Lung (tissue), 12 donors: Measurements from ENCODE around the gene DHRSX. TPM values are rescaled to one million over a fixed set of nuclear protein-coding genes. Genes with fewer than 3 reads are reported as not detected.

Source experiments
- ATAC-seq: fragments of 200-7000 bp; cut with Tn5 transposase; one replicate; pipeline ENCODE4 v1.9.1; 2020; ENCODE audit warnings: moderate number of reproducible peaks; ENCODE audit not compliant: insufficient read depth, low FRiP score
- DNase-seq, 3 donors: peaks; one replicate each; pipeline ENCODE4 v3.0.0-alpha.2; 2013 to 2017
- H3K27ac ChIP-seq, 2 donors: one replicate each; pipeline ENCODE4 v1.5.1; 2013; ENCODE audit warnings: mild to moderate bottlenecking in 2 of 2, moderate library complexity in 2 of 2, control low read depth in 1 of 2, inconsistent platforms in 1 of 2, low read depth in 1 of 2, low read length in 1 of 2
- H3K27me3 ChIP-seq, 3 donors: one replicate each; pipeline ENCODE4 v1.5.1; 2013; ENCODE audit warnings: low read length in 2 of 3; ENCODE audit not compliant: control insufficient read depth in 3 of 3, insufficient read depth in 3 of 3
- H3K36me3 ChIP-seq, 4 donors: one replicate each; pipeline ENCODE4 v1.5.1; 2013; ENCODE audit warnings: low read length in 4 of 4, mild to moderate bottlenecking in 1 of 4, moderate library complexity in 1 of 4; ENCODE audit not compliant: control insufficient read depth in 4 of 4, insufficient read depth in 4 of 4
- H3K4me1 ChIP-seq, 5 donors: one replicate each; pipeline ENCODE4 v1.5.1; 2013; ENCODE audit warnings: low read length in 5 of 5, mild to moderate bottlenecking in 2 of 5, moderate library complexity in 1 of 5; ENCODE audit not compliant: control insufficient read depth in 5 of 5, insufficient read depth in 5 of 5
- H3K4me3 ChIP-seq: one replicate; pipeline ENCODE4 v1.5.1; 2013; ENCODE audit warnings: mild to moderate bottlenecking, control low read depth, moderate library complexity
- H3K9ac ChIP-seq, 2 donors: one replicate each; pipeline ENCODE4 v1.5.1; 2013; ENCODE audit warnings: low read length in 2 of 2, control low read depth in 1 of 2; ENCODE audit not compliant: insufficient read depth in 1 of 2
- H3K9me3 ChIP-seq, 4 donors: one replicate each; pipeline ENCODE4 v1.5.1; 2013; ENCODE audit warnings: low read length in 3 of 4, mild to moderate bottlenecking in 1 of 4, moderate library complexity in 1 of 4; ENCODE audit not compliant: control insufficient read depth in 4 of 4, insufficient read depth in 3 of 4
- CTCF ChIP-seq: IDR thresholded peaks from 2 replicates; pipeline ENCODE4 v1.5.1; 2012; ENCODE audit warnings: mild to moderate bottlenecking; ENCODE audit errors: control extremely low read depth, extremely low read depth
- WGBS, 2 donors: extraction: QIAGEN DNeasy Blood & Tissue Kit; methylation state at CpG; one replicate each; pipeline ENCODE4 v1.1.7; 2013; 5-methylcytosine and 5-hydroxymethylcytosine counted together
- polyA plus RNA-seq, 2 donors: library from polyadenylated mRNA; stranded (reverse); fragments of 200-250 nt; gene quantifications; one replicate each; pipeline ENCODE4 v1.2.1, GENCODE V29; 2013
- total RNA-seq, 2 donors: library from RNA; depleted of rRNA in 1 of 2; stranded (reverse); fragments of >200 nt in 1 of 2; gene quantifications; one replicate each; pipeline ENCODE4 v1.2.1, GENCODE V29; 2014 to 2021
- donor health status: control.
- donor health status: control.
- donor health status: Bipolar disorder and iron deficiency.
- donor health status: healthy.
- donor health status: DM: yes; HTN: yes; CAD: no.

Gene DHRSX
- total and polyA plus RNA-seq, 4 donors = 7.0 to 26.3 (median 18.9) TPM

GRCh38 chrX:2183193-2183725 lies 317.5 kb downstream of the DHRSX start:
- DNase-seq (no peak), ATAC-seq (no peak)
- Histone ChIP-seq H3K27ac (no peak overlapping the region), H3K4me1 (no peaks in the 10 kb centered on the region), H3K9me3 (peaks cover 0 to 15% (median 5%) of the 10 kb centered on the region in 4 donors), H3K9ac (no peak overlapping the region), H3K4me3 (no peak overlapping the region), H3K27me3 (no peaks in the 10 kb centered on the region), H3K36me3 (no peaks in the 10 kb centered on the region)
- TF ChIP-seq CTCF = no peak
- WGBS, 2 donors = 90 to 92% methylated on average over 14 of the region's 14 CpGs

- Histone ChIP-seq H3K27me3 (no peaks in the 10 kb centered on the region), H3K9ac (no peak overlapping the region), H3K4me3 (no peak overlapping the region), H3K36me3 (no peaks in the 10 kb centered on the region), H3K27ac (no peak overlapping the region), H3K4me1 (no peaks in the 10 kb centered on the region), H3K9me3 (peaks cover 0 to 6% (median 0%) of the 10 kb centered on the region in 4 donors)
- ATAC-seq (no peak), DNase-seq (no peak)
- WGBS, 2 donors = 93 to 95% methylated on average over 14 of the region's 14 CpGs
- TF ChIP-seq CTCF = no peak
These were observed 323.2 kb downstream of the DHRSX start for GRCh38 chrX:2177541-2177940.

GRCh38 chrX:2176733-2177132 lies 324.0 kb downstream of the DHRSX start:
- Histone ChIP-seq H3K36me3 (no peaks in the 10 kb centered on the region), H3K27me3 (no peaks in the 10 kb centered on the region), H3K27ac (no peak overlapping the region), H3K9me3 (peaks cover 0 to 6% (median 0%) of the 10 kb centered on the region in 4 donors), H3K9ac (no peak overlapping the region), H3K4me1 (no peaks in the 10 kb centered on the region), H3K4me3 (no peak overlapping the region)
- ATAC-seq (no peak), DNase-seq (peak in 1 of 3 donors; percentile 5)
- 86 to 87% methylated on average over 5 of the region's 5 CpGs for WGBS, 2 donors
- TF ChIP-seq CTCF = no peak

- H3K27ac ChIP-seq = no peak overlapping the region
- H3K4me1 ChIP-seq = no peaks in the 10 kb centered on the region
- no peak for TF ChIP-seq CTCF
- no peak overlapping the region for H3K9ac ChIP-seq
- H3K4me3 ChIP-seq = no peak overlapping the region
- H3K9me3 ChIP-seq = peaks cover 0 to 6% (median 0%) of the 10 kb centered on the region in 4 donors
- H3K27me3 ChIP-seq = no peaks in the 10 kb centered on the region
- 95% methylated on average over 9 of the region's 9 CpGs for WGBS, 2 donors
- H3K36me3 ChIP-seq = no peaks in the 10 kb centered on the region
- ATAC-seq (no peak), DNase-seq (no peak)
These were observed 324.5 kb downstream of the DHRSX start for GRCh38 chrX:2176274-2176673.
